Kidney epithelial cell (primary cell): ENCODE data around the gene MOB2. TPM values are rescaled to one million over a fixed set of nuclear protein-coding genes. Genes with fewer than 3 reads are reported as not detected.

Source experiments
- DNase-seq: peaks from one replicate; pipeline ENCODE4 v3.0.0-alpha.2; 2010; ENCODE audit warnings: low read depth
- H3K27me3 ChIP-seq: 2 replicates; pipeline ENCODE4 v1.6.0; 2011; ENCODE audit warnings: low read length; ENCODE audit not compliant: control insufficient read depth, insufficient read depth
- H3K36me3 ChIP-seq: 2 replicates; pipeline ENCODE4 v1.5.1; 2011; ENCODE audit warnings: low read length; ENCODE audit not compliant: control insufficient read depth, insufficient read depth
- H3K4me3 ChIP-seq: 2 replicates; pipeline ENCODE4 v1.5.1; 2011; ENCODE audit warnings: low read depth, mild to moderate bottlenecking, control low read depth, low read length
- total RNA-seq: library from RNA; depleted of rRNA; stranded (reverse); fragments of >200 nt; gene quantifications from 2 replicates; pipeline ENCODE4 v1.2.3, GENCODE V29; 2015
- TF ChIP-seq, protein P1 (sequence below): IDR thresholded peaks from 2 replicates; pipeline ENCODE4 v1.5.1; 2011; ENCODE audit warnings: mild to moderate bottlenecking, moderate library complexity, low read length, control low read depth, inconsistent platforms; ENCODE audit not compliant: insufficient read depth, poor library complexity, severe bottlenecking

The MOB2 gene, protein sequence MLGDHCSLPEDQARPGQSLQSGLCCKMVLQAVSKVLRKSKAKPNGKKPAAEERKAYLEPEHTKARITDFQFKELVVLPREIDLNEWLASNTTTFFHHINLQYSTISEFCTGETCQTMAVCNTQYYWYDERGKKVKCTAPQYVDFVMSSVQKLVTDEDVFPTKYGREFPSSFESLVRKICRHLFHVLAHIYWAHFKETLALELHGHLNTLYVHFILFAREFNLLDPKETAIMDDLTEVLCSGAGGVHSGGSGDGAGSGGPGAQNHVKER
- 18.1 and 32.0 TPM in 2 replicates for total RNA-seq

DNA sequence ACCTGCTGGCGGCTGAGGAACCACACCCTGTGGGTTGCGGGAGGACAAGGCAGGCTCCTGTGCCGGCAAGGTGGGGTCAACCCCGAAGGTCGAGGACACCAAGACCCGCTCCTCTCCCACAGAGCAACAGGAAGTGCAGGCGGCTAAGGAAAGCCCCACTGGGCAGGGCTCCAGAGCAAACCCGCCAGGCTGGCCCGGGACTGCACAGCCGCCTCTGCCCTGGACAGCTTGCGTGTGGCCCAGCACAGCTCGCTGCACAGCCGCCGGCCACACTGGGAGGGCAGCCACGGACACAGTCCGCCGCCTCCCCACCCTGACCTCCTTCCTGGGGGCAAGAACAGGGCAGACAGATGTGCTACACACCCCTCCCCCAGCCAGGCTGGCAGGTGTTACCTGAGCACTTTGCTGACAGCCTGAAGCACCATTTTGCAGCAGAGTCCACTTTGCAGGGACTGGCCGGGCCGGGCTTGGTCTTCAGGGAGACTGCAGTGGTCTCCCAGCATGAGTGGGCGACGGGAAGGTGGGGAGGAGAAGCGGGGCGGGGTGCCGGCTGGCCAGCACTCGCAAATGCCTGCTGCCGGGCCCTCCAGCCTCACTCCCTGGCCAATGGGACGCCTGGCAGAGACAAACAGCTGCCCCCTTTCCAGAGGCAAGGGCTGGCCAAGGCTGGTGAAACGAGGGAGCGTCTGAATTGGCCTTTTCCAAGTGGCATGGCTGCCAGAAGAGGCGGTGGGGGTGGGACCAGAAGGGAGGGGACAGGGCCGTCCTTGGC is at the start of gene MOB2:
TSS of gene MOB2 (minus strand) at position 726 of the 772 bp plus-strand sequence. CDS start at position 503, 223 bp downstream.
- H3K4me3 ChIP-seq = no peak within 1 kb of the TSS
- DNase-seq = peak; percentile 10
- TF ChIP-seq, protein P1, sequence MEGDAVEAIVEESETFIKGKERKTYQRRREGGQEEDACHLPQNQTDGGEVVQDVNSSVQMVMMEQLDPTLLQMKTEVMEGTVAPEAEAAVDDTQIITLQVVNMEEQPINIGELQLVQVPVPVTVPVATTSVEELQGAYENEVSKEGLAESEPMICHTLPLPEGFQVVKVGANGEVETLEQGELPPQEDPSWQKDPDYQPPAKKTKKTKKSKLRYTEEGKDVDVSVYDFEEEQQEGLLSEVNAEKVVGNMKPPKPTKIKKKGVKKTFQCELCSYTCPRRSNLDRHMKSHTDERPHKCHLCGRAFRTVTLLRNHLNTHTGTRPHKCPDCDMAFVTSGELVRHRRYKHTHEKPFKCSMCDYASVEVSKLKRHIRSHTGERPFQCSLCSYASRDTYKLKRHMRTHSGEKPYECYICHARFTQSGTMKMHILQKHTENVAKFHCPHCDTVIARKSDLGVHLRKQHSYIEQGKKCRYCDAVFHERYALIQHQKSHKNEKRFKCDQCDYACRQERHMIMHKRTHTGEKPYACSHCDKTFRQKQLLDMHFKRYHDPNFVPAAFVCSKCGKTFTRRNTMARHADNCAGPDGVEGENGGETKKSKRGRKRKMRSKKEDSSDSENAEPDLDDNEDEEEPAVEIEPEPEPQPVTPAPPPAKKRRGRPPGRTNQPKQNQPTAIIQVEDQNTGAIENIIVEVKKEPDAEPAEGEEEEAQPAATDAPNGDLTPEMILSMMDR = no peak
- H3K27me3 ChIP-seq = no peaks in the 10 kb centered on the region
- H3K36me3 ChIP-seq = no peaks in the 10 kb centered on the region

DNA sequence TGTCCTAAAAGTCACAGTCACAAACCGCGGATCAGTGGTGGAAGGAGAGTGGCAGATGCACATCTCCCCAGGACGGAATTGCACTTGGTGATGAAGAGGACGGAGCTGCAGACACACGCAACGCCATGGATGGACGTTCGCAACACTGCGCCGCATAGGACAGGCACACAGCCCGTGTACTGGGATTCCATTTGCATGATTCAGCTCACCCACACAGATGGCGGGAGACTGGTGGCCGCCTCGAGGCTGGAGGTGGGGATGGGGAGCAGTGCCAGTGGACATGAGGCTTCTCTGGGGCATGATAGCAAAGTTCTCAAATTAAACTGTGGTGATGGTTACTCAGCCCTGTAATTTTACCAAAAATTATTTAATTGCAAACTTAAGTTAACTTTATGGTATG is 48.1 kb upstream of the MOB2 start:
- no peak overlapping the region for H3K4me3 ChIP-seq
- H3K36me3 ChIP-seq = peaks cover 1% of the 10 kb centered on the region
- peaks cover 4% of the 10 kb centered on the region for H3K27me3 ChIP-seq
- no peak for DNase-seq
- TF ChIP-seq, protein P1 = no peak

DNA sequence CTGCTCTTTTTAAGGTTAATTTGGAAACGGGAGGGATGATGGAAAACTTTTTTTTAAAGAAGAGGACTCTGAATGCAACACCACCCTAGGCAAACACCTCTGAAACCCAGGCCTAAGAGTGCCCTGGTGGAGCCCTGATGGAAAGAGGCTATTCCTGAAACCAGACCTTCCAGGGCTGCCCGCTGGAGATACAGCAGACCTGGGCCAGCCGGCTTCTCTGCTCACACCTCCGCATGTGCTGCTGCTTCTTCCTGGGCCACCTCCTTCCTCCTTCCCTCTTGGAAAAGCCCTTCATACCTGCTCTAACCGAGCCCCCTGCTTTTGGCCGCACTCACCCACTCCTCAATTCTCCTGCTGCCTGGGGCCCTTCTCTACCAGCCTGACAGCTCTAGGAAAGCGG is 47.6 kb upstream of the MOB2 start:
- DNase-seq = no peak
- H3K27me3 ChIP-seq = peaks cover 2% of the 10 kb centered on the region
- TF ChIP-seq, protein P1 = no peak
- H3K36me3 ChIP-seq = peaks cover 1% of the 10 kb centered on the region
- no peak overlapping the region for H3K4me3 ChIP-seq

DNA sequence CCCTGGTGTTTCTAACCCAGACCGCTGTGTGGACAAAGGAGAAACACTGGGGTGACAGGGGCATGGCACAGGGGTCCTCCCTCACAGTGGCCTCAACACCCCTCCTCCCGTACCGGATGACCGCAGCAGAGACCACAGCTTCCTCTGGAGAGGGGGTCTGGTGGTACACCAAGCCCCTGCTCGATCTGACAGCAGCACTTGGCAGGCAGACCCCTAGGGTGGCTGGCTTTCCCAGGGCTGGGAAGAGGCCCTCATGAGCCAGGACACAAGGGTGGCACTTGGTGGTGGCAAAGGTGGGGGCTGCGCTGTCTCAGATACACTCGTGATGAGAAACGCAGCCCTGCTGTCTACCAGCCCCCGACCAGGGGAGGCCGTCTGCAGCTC is 46.8 kb upstream of the MOB2 start:
- Histone ChIP-seq H3K4me3 (no peak overlapping the region), H3K27me3 (peaks cover 2% of the 10 kb centered on the region), H3K36me3 (peaks cover 1% of the 10 kb centered on the region)
- no peak for DNase-seq
- TF ChIP-seq, protein P1 = no peak

DNA sequence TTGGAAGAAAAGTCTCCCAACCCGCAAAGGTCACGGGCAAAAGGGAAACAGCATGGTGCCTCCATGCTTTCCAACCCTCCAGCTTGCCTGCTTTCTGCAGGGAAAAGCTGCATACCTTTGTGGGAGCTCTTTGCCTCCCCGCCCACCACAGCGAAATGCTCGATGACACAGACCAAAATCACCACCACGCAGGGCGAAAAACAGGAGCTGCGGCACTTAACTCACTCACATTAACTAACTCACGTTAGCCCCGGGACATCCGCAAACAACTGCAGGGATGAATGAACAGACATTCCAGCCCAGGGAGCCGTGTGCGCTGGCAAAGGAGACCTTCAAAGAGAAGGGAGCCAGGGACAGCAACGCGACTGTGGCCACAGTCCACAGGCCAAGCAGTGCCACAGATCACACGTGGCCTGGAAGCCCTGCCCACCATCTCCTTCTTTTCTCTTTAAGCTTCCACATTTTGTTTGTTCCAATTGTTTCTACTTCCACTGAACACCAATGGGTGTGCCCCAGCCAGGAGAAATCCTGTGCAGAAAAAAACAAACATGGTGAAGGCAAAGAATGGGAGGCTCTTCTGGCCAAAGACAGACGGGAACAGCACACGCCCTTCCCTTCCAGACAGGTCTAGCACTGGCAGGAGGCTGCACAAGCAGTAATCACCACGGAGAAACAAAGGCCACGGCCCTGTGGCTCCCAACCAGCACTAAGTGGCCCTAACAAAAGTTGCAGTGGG is 46.2 kb upstream of the MOB2 start:
- DNase-seq = no peak
- Histone ChIP-seq H3K27me3 (peaks cover under 1% of the 10 kb centered on the region), H3K4me3 (no peak overlapping the region), H3K36me3 (peaks cover 1% of the 10 kb centered on the region)
- TF ChIP-seq, protein P1 = no peak
